Measurements from ENCODE around the gene KATNA1. TPM values are rescaled to one million over a fixed set of nuclear protein-coding genes. Genes with fewer than 3 reads are reported as not detected.

Gene KATNA1
- total and polyA plus RNA-seq, 2 experiments from 2014 or later: 19.1 to 21.4 TPM

- no peak for TF ChIP-seq STAT1 (IDR thresholded peaks at IDR 0.05; ENCODE audit: unreplicated experiment)
Measured at GRCh38 chr6:149545258-149545753, 103.2 kb downstream of the KATNA1 start.

More at GRCh38 chr6:149545258-149545753, 103.2 kb downstream of the KATNA1 start:
- H3K4me3 ChIP-seq: peak overlapping the region; percentile 100
- H2AFZ ChIP-seq: peak overlapping the region; percentile 92
- peaks cover 22% of the 10 kb centered on the region; the same call in 1 of the 2 replicates for H4K20me1 ChIP-seq (replicated peaks; ENCODE audit: insufficient read depth)
- H3K4me2 ChIP-seq: peak overlapping the region; percentile 99
- no peaks in the 10 kb centered on the region for H3K9me2 ChIP-seq (ENCODE audit: insufficient read depth)
- H3F3A ChIP-seq (replicated peaks; ENCODE audit: low read depth): peaks cover 10% of the 10 kb centered on the region
- DNase-seq (ENCODE audit: low spot score) (peak; percentile 64), ATAC-seq (peak; percentile 13)
- H3K4me1 ChIP-seq (ENCODE audit: insufficient read depth): peaks cover 7% of the 10 kb centered on the region; the same call in 1 of the 2 replicates
- Mint-ChIP-seq H3K4me1 (peaks cover 9% of the 10 kb centered on the region), H3K27ac (peak overlapping the region; percentile 99), H3K36me3 (ENCODE audit: low read depth) (peaks cover 4% of the 10 kb centered on the region; the same call in 2 of the 3 replicates), H3K9me3 (no peaks in the 10 kb centered on the region; the same call in 1 of the 3 replicates), H3K27me3 (ENCODE audit: insufficient read depth, low read depth, poor library complexity) (peaks cover 14% of the 10 kb centered on the region), H3K4me3 (peak overlapping the region; percentile 98)
- no peaks in the 10 kb centered on the region for H3K27me3 ChIP-seq (ENCODE audit: insufficient read depth)
- H3K27ac ChIP-seq (ENCODE audit: low read depth): peak overlapping the region; percentile 100
- H3K79me2 ChIP-seq (replicated peaks; ENCODE audit: insufficient read depth): peaks cover 47% of the 10 kb centered on the region
- H3K36me3 ChIP-seq (ENCODE audit: insufficient read depth): peaks cover 7% of the 10 kb centered on the region; the same call in 1 of the 2 replicates

Small RNA genes within 50 kb of the gene (small RNA-seq; reads per million reads assigned to genes)
- gene RF00019 (ENCODE audit: low replicate concordance) (not detected), gene RF00410 (ENCODE audit: low replicate concordance) (not detected)

Other genes with a start within 250 kb of the KATNA1 start
- gene SUMO4, start 248.5 kb downstream of the KATNA1 start, total RNA-seq (2014; rRNA removed; shearing (Covaris generic)): 0.74 and 1.9 TPM in 2 replicates
- gene SUMO4, start 248.5 kb downstream of the KATNA1 start, polyA plus RNA-seq (2016; fragmentation: Nextera tagmentation; extraction: Ambion mirVana): 1.2 and 2.1 TPM in 2 replicates
- 0.04 and 0.07 TPM in 2 replicates for gene ZC3H12D, start 163.7 kb downstream of the KATNA1 start, total RNA-seq (2014; rRNA removed; shearing (Covaris generic))
- not detected in 2 replicates for gene ZC3H12D, start 163.7 kb downstream of the KATNA1 start, polyA plus RNA-seq (2016; fragmentation: Nextera tagmentation; extraction: Ambion mirVana)
- gene PPIL4, start 102.7 kb downstream of the KATNA1 start, total RNA-seq (2014; rRNA removed; shearing (Covaris generic)): 29.7 and 35.1 TPM in 2 replicates
- 35.3 and 47.3 TPM in 2 replicates for gene PPIL4, start 102.7 kb downstream of the KATNA1 start, polyA plus RNA-seq (2016; fragmentation: Nextera tagmentation; extraction: Ambion mirVana)
- gene GINM1, start 82.3 kb downstream of the KATNA1 start, total RNA-seq (2014; rRNA removed; shearing (Covaris generic)): 13.4 and 19.2 TPM in 2 replicates
- 23.5 and 24.1 TPM in 2 replicates for gene GINM1, start 82.3 kb downstream of the KATNA1 start, polyA plus RNA-seq (2016; fragmentation: Nextera tagmentation; extraction: Ambion mirVana)
- 17.2 and 18.8 TPM in 2 replicates for gene LATS1, start 69.4 kb upstream of the KATNA1 start, total RNA-seq (2014; rRNA removed; shearing (Covaris generic))
- gene LATS1, start 69.4 kb upstream of the KATNA1 start, polyA plus RNA-seq (2016; fragmentation: Nextera tagmentation; extraction: Ambion mirVana): 6.7 and 7.5 TPM in 2 replicates
- 71.8 and 87.2 TPM in 2 replicates for gene NUP43, start 97.8 kb upstream of the KATNA1 start, total RNA-seq (2014; rRNA removed; shearing (Covaris generic))
- gene NUP43, start 97.8 kb upstream of the KATNA1 start, polyA plus RNA-seq (2016; fragmentation: Nextera tagmentation; extraction: Ambion mirVana): 20.8 and 23.4 TPM in 2 replicates
- 161 and 168 TPM in 2 replicates for gene PCMT1, start 101.0 kb upstream of the KATNA1 start, total RNA-seq (2014; rRNA removed; shearing (Covaris generic))
- gene PCMT1, start 101.0 kb upstream of the KATNA1 start, polyA plus RNA-seq (2016; fragmentation: Nextera tagmentation; extraction: Ambion mirVana): 79.5 and 87.6 TPM in 2 replicates
- gene LRP11, start 215.6 kb upstream of the KATNA1 start, total RNA-seq (2014; rRNA removed; shearing (Covaris generic)): 31.5 and 37.1 TPM in 2 replicates
- gene LRP11, start 215.6 kb upstream of the KATNA1 start, polyA plus RNA-seq (2016; fragmentation: Nextera tagmentation; extraction: Ambion mirVana): 9.3 and 10.8 TPM in 2 replicates
- not detected in 2 replicates for gene RAET1E, start 249.4 kb upstream of the KATNA1 start, total RNA-seq (2014; rRNA removed; shearing (Covaris generic))
- gene RAET1E, start 249.4 kb upstream of the KATNA1 start, polyA plus RNA-seq (2016; fragmentation: Nextera tagmentation; extraction: Ambion mirVana): not detected in 2 replicates